ENCODE results near the gene CHML.

Gene CHML

GRCh38 chr1:241654019-241654418 is 13.8 kb upstream of the CHML start:
- H3K9me3 ChIP-seq (ENCODE audit: control insufficient read depth, insufficient read depth, low read depth, low read length), result no peaks in the 10 kb centered on the region
- no peak for TF ChIP-seq ZNF423 (tag by site-specific recombination; IDR thresholded peaks at IDR 0.05)
- no peak for TF ChIP-seq PRDM1 (tag by site-specific recombination; IDR thresholded peaks at IDR 0.05)
- TF ChIP-seq ZNF560 (tag by site-specific recombination; IDR thresholded peaks at IDR 0.05; ENCODE audit: borderline replicate concordance), result no peak
- TF ChIP-seq, protein P1, sequence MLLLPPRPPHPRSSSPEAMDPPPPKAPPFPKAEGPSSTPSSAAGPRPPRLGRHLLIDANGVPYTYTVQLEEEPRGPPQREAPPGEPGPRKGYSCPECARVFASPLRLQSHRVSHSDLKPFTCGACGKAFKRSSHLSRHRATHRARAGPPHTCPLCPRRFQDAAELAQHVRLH (tag by site-specific recombination; IDR thresholded peaks at IDR 0.05), result no peak
- TF ChIP-seq TSHZ1 (tag by site-specific recombination; IDR thresholded peaks at IDR 0.05; ENCODE audit: borderline replicate concordance), result no peak
- TF ChIP-seq HOXD13 (CRISPR knock-in tag; IDR thresholded peaks at IDR 0.05; ENCODE audit: borderline replicate concordance), result no peak
- TF ChIP-seq SCRT2 (tag by site-specific recombination; IDR thresholded peaks at IDR 0.05), result no peak
- no peak for TF ChIP-seq ZNF155 (tag by site-specific recombination; IDR thresholded peaks at IDR 0.05)
- no peak for TF ChIP-seq YY1 (tag by site-specific recombination; IDR thresholded peaks at IDR 0.05)
- no peak for TF ChIP-seq ZNF37A (tag by site-specific recombination; IDR thresholded peaks at IDR 0.05)
- no peak for TF ChIP-seq ZNF169 (tag by site-specific recombination; IDR thresholded peaks at IDR 0.05)
- TF ChIP-seq ZNF626 (tag by site-specific recombination; IDR thresholded peaks at IDR 0.05), result no peak
- TF ChIP-seq MZF1 (tag by site-specific recombination; IDR thresholded peaks at IDR 0.05; ENCODE audit: borderline replicate concordance), result no peak
- ChIA-PET POLR2A (no interaction called here), CTCF (interaction anchor here (0.7 kb wide), 1 partner anchor 31 kb away, joined by 4 read pairs; no protein-coding TSS in a partner anchor)
- H3K27ac ChIP-seq (ENCODE audit: extremely low read depth, low read depth, low read length), result no peak overlapping the region
- no peak overlapping the region for H3K4me3 ChIP-seq (ENCODE audit: low read depth, low read length)
- H3K4me1 ChIP-seq (ENCODE audit: control insufficient read depth, insufficient read depth, low read length), result no peaks in the 10 kb centered on the region
- H3K36me3 ChIP-seq (ENCODE audit: control insufficient read depth in 2 of 2, insufficient read depth in 1 of 2, low read length in 2 of 2), result no peaks in the 10 kb centered on the region

- Histone ChIP-seq H3K9me3 (ENCODE audit: control insufficient read depth, insufficient read depth, low read depth, low read length) (no peaks in the 10 kb centered on the region), H3K4me1 (ENCODE audit: control insufficient read depth, insufficient read depth, low read length) (no peaks in the 10 kb centered on the region), H3K36me3 (ENCODE audit: control insufficient read depth in 2 of 2, insufficient read depth in 1 of 2, low read length in 2 of 2) (no peaks in the 10 kb centered on the region), H3K4me3 (ENCODE audit: low read depth, low read length) (no peak within 1 kb of the TSS), H3K27ac (ENCODE audit: extremely low read depth, low read depth, low read length) (no peak within 1 kb of the TSS)
- ChIA-PET CTCF (interaction anchor here (0.8 kb wide), 1 partner anchor 26 kb away, joined by 3 read pairs; no protein-coding TSS in a partner anchor), POLR2A (interaction anchor here (0.6 kb wide), 1 partner anchor 544 kb away, joined by 3 read pairs; no protein-coding TSS in a partner anchor)
- TF ChIP-seq ZNF548 (tag by site-specific recombination; IDR thresholded peaks at IDR 0.05), result no peak
- TF ChIP-seq SALL2 (tag by site-specific recombination; IDR thresholded peaks at IDR 0.05; ENCODE audit: borderline replicate concordance), result no peak
- no peak for TF ChIP-seq ZNF514 (tag by site-specific recombination; IDR thresholded peaks at IDR 0.05)
- TF ChIP-seq ZNF768 (tag by site-specific recombination; IDR thresholded peaks at IDR 0.05), result no peak
- no peak for TF ChIP-seq ZFP37 (tag by site-specific recombination; IDR thresholded peaks at IDR 0.05)
- no peak for TF ChIP-seq ZNF792 (tag by site-specific recombination; IDR thresholded peaks at IDR 0.05)
- TF ChIP-seq ZBTB44 (tag by site-specific recombination; IDR thresholded peaks at IDR 0.05), result no peak
- TF ChIP-seq PRDM1 (tag by site-specific recombination; IDR thresholded peaks at IDR 0.05), result no peak
- no peak for TF ChIP-seq GLI4 (tag by site-specific recombination; IDR thresholded peaks at IDR 0.05)
- TF ChIP-seq ZNF239 (tag by site-specific recombination; IDR thresholded peaks at IDR 0.05), result no peak
- no peak for TF ChIP-seq ZNF677 (tag by site-specific recombination; IDR thresholded peaks at IDR 0.05)
- TF ChIP-seq, protein P2, sequence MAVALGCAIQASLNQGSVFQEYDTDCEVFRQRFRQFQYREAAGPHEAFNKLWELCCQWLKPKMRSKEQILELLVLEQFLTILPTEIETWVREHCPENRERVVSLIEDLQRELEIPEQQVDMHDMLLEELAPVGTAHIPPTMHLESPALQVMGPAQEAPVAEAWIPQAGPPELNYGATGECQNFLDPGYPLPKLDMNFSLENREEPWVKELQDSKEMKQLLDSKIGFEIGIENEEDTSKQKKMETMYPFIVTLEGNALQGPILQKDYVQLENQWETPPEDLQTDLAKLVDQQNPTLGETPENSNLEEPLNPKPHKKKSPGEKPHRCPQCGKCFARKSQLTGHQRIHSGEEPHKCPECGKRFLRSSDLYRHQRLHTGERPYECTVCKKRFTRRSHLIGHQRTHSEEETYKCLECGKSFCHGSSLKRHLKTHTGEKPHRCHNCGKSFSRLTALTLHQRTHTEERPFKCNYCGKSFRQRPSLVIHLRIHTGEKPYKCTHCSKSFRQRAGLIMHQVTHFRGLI (tag by site-specific recombination; IDR thresholded peaks at IDR 0.05), result no peak
- no peak for TF ChIP-seq IKZF3 (tag by site-specific recombination; IDR thresholded peaks at IDR 0.05)
Observed at GRCh38 chr1:241652012-241652411, 11.8 kb upstream of the CHML start, which contains the start of gene WDR64. Gene WDR64 (plus strand): TSS chr1:241652281. CDS start chr1:241652485, 204 bp downstream.

Measured in HEK293 (cell line).